ENCODE measurements around the gene ARPC1A.
"Not testable (repeated sequence)": the region's sequence is repeated elsewhere in the genome, so short reads cannot be mapped to it uniquely, and the experiment has no call there.

ARPC1A gene

DNA sequence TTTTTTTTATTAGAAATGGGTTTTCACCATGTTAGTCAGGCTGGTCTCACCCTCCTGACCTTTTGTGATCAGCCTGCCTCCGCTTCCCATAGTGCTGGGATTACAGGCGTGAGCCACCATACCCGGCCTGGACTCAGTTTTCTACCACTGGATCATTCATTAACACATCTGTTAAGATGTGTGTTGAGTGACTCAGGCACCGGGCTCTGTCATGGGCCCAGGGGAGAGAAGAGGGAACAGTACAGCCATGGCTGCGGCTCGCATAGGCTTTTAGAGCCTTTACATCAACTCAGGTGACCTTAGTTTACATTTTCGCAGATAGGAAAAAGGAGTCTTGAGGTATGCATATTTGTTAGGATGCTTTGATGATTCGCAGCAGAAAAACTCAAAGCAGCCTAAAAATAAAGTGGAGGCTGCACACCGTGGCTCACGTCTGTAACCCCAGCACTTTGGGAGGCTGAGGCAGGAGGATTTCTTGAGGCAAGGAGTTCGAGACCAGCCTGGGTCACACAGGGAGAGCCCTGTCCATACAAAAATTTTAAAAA is 45.8 kb downstream of the ARPC1A start:
- no peak for DNase-seq

- no peak for DNase-seq
Observed at GRCh38 chr7:99372275-99373090, 46.8 kb downstream of the ARPC1A start.

- no peak for DNase-seq
Observed at GRCh38 chr7:99373091-99374066, 47.7 kb downstream of the ARPC1A start.

DNA sequence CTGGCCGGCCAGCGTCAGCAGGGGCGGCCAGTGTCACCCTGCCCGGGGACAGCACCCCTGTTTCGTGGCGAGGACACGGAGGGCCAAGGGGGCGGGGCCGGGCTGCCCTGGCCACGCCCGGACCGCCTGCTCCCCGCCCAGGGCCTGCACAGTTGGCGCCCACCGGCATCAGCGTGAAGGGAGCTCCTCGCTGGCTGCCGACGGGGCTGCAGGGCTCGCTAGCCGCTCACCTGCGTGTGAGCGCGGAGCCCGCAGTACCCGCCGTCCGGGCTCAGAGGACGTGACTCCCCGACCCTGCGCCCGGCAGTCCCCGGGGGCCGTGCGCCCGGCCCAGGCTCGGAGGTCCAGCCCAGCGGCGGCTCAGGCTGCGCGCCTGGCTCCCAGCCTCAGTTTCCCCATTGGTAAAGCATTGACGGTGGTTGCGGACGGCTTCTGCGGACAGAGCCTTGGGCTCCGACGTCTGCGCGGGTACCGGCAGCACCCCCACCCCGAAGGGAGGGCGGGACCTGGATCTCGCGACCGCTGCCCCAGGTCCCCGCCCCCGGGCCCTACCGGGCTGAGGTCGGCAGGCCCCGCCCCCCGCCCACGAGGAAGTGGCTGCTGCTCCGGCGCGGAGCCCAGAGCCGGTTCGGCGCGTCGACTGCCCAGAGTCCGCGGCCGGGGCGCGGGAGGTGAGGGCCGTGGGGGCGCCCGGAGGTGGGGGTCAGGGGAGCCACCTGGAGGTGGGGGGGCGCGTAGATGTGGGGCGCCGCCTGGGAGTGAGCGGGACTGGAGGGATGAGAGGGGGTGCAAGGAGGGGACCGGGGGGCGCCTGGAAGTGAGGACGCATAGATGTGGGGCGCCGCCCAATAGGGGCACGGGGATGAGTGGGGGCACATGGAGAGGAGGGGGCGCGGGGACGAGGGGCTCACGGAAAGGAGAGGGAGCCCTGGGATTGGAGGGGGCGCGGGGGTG is 48.7 kb downstream of the ARPC1A start, which contains the start of gene ARPC1B:
Gene ARPC1B, plus strand, starts transcription at position 620 of the 954 bp plus-strand sequence. CDS start 10,985 bp downstream, outside the sequence.
- no peak for DNase-seq

GRCh38 chr7:99375070-99375807 is 49.5 kb downstream of the ARPC1A start:
- DNase-seq = no peak

- no peak for DNase-seq
Observed at GRCh38 chr7:99379043-99379577, 53.4 kb downstream of the ARPC1A start.

GRCh38 chr7:99379693-99380031 is 54.0 kb downstream of the ARPC1A start:
- DNase-seq = not testable (repeated sequence)

DNA sequence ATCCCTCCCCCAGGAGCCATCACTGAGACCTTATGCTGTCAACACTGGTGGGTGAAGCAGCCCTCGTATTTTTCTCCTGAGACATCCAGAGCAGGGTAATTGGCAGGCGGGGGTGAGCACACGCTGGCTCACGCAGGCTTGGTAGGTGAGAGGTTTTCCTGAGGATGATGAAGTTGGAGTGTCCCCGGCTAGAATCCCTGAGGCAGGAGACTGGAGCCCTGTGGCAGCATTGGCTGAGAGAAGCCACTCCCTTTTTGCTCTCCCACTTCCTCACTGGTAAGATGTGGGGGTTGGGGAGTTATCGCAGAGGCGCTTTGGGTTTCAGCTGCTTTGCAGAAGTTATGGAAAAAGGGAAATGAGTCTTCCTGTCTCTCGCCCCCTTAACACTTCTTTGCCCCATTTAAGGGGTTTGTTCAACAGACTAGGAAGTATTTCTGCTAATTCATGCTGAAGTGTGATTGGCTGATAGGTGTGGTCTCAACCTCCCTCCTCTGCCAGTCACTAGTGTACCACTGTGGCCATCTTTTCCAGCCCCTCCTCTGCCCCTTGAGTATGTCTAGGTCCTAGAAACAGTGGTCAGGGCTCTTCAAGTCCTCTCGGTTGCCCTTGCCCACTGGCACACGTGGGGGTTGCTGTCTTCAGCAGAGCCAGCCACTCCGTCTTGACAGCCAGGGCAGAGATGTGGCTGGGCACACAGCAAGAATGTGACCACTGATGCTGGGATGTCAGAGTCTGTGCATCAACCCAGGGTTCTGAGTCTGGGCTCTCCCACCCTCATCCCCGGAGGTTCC is 54.5 kb downstream of the ARPC1A start:
- no peak for DNase-seq

DNA sequence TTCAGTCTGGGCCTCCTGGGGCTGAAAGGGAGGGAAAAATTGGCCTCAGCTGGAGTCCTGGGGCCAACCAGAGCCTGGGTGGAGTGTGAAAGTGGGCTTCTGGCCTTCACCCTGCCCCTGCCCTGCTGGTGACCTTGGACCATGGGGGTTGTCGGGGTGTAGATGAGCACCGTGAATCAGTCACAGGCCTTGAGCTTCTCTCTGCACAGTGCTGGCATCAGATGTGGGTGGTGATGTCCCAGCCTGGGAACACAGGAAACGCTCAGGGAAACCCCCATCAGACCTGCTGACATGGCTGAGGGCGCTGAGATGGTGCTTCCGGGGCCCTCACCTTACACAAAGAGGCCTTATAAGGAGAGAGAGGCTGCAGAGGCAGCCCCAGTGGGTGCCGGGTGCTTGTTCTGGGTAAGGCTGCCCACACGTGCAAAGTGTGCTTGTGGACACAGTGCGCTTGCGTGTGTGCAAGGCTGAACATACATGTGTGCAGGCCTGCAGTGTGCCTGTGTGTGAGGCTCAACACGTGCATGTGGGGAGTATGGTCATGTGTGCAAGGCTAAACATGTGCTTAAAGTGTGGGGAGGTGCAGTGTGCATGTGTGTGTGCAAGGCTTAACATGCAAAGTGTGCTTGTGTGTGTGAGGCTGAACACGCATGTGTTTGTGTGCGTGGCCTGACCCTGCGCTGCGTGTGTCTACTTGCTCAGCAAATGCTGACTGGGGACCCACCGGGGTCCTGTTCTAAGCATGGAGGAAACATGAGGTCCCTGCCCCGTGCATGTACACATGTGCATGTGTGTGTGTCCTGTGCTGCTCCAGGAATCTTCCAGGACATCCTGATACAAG is 55.3 kb downstream of the ARPC1A start:
- DNase-seq = no peak

- no peak for DNase-seq
Observed at GRCh38 chr7:99381664-99382075, 56.0 kb downstream of the ARPC1A start.

- DNase-seq = no peak
Observed at GRCh38 chr7:99383203-99383602, 57.5 kb downstream of the ARPC1A start.

DNA sequence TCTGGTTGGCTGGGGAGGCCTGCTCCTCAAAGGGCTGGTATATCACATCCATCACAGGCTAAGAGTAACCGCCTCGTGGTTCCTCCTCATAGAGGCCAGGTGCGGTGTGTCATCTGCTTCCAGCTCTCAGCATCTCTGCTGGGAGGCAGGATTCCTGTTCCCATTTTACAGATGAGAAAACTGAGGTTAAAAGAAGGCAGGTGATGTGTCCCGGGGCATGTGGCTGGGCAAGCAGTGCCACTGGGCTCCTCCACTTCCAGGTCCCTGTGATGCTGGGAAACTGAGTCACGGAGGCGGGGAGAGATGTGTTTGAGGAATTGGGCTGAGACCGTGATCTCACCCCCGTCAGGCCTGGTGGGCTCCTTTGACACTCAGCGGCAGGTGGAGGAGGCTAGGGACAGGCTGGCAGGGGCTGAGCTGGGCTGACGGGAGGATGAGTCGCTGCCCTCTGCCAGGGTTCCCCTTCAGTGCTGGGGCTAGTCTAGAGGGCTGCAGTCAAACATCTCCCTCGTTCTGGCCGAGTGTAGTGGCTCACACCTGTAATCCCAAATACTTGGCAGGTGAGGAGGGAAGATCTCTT is 58.2 kb downstream of the ARPC1A start:
- no peak for DNase-seq

GRCh38 chr7:99384523-99384922 is 58.8 kb downstream of the ARPC1A start:
- DNase-seq = no peak

DNA sequence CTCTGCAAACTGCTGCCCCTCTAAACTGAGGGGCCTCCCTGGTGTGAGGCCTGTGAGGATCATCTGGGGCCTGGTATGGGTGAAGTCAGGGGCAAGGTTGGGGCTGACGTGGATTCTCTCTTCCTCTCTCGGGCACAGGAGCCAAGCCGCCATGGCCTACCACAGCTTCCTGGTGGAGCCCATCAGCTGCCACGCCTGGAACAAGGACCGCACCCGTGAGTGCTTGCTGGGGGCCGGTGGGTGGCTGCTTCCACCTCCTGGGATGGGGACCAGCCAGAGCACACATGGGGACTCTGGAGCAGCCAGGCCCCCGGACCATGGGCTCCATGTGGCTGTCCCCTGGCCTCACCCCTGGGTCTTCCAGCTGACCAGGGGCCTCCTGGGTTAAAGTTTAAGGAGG is 59.9 kb downstream of the ARPC1A start:
- no peak for DNase-seq

- DNase-seq = no peak
Observed at GRCh38 chr7:99386584-99387238, 61.0 kb downstream of the ARPC1A start.

GRCh38 chr7:99387239-99387635 is 61.5 kb downstream of the ARPC1A start:
- not testable (repeated sequence) for DNase-seq

- no peak for DNase-seq
Observed at GRCh38 chr7:99387912-99388311, 62.2 kb downstream of the ARPC1A start.

DNA sequence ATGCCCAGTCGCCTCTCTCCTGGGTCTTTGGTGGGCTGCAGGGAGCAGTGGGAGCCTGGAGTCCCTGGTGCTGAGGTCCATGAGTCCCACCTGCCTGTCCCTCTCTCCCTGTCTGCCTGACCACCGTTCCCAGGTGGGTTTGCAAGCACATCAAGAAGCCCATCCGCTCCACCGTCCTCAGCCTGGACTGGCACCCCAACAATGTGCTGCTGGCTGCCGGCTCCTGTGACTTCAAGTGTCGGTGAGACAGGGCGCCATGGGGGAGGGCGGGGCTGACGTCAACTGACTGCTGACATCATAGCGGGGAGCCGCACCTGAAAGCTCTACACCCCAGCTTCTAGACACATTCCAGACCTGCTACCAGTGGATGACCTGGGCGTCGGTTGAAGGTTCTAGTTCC is 64.1 kb downstream of the ARPC1A start:
- no peak for DNase-seq

All from cortex of kidney (tissue), 1 donor.